ENCODE measurements around the gene TIMM10.

GRCh38 chr11:57568330-57568766, 37.8 kb upstream of the TIMM10 start:
- TF ChIP-seq CEBPB (IDR thresholded peaks at IDR 0.05) (no peak), MAX (IDR thresholded peaks at IDR 0.05) (no peak), FOXM1 (IDR thresholded peaks at IDR 0.05; ENCODE audit: borderline replicate concordance, low read depth) (no peak)

Measured in Ishikawa (cell line).